GM23338 (cell line): ENCODE measurements around the gene MRM2. TPM values are rescaled to one million over a fixed set of nuclear protein-coding genes. Genes with fewer than 3 reads are reported as not detected.

Source experiments
- ATAC-seq: fragments of 200-7000 bp; cut with Tn5 transposase; 3 replicates; pipeline ENCODE4 v1.9.1; 2020
- DNase-seq: peaks from one replicate; pipeline ENCODE4 v3.0.0-alpha.2; 2015; ENCODE audit warnings: low spot score
- H2AFZ ChIP-seq: fragments of 200-600 bp; sonication (generic); 2 replicates; pipeline ENCODE4 v1.8.0; 2016; ENCODE audit warnings: antibody characterized with exemption, mild to moderate bottlenecking, moderate library complexity
- H3F3A ChIP-seq: fragments of 200-600 bp; sonication (generic); replicated peaks from 2 replicates; pipeline ENCODE4 v1.8.0; 2017; ENCODE audit warnings: antibody characterized with exemption, mixed run types, low read depth
- H3K27ac ChIP-seq: fragments of 200-600 bp; sonication (generic); 2 replicates; pipeline ENCODE4 v1.6.1; 2016; ENCODE audit warnings: low read depth
- H3K27me3 ChIP-seq: fragments of 200-600 bp; sonication (generic); 2 replicates; pipeline ENCODE4 v1.8.0; 2016; ENCODE audit warnings: mild to moderate bottlenecking, mixed run types, moderate library complexity; ENCODE audit not compliant: insufficient read depth
- H3K36me3 ChIP-seq: fragments of 200-600 bp; sonication (generic); 2 replicates; pipeline ENCODE4 v1.8.0; 2016; ENCODE audit warnings: mild to moderate bottlenecking; ENCODE audit not compliant: insufficient read depth
- H3K4me1 ChIP-seq: fragments of 200-600 bp; sonication (generic); 2 replicates; pipeline ENCODE4 v1.8.0; 2016; ENCODE audit warnings: mild to moderate bottlenecking, moderate library complexity; ENCODE audit not compliant: insufficient read depth
- H3K4me2 ChIP-seq: fragments of 200-600 bp; sonication (generic); 2 replicates; pipeline ENCODE4 v1.7.1; 2017; ENCODE audit warnings: mixed run types
- H3K4me3 ChIP-seq: fragments of 200-600 bp; sonication (generic); 2 replicates; pipeline ENCODE4 v1.6.1; 2016; ENCODE audit warnings: mixed run types
- H3K79me2 ChIP-seq: fragments of 200-600 bp; sonication (generic); replicated peaks from 2 replicates; pipeline ENCODE4 v1.8.0; 2017; ENCODE audit warnings: mild to moderate bottlenecking; ENCODE audit not compliant: insufficient read depth
- H3K9me2 ChIP-seq: fragments of 200-600 bp; sonication (generic); 2 replicates; pipeline ENCODE4 v1.8.0; 2017; ENCODE audit not compliant: insufficient read depth
- H4K20me1 ChIP-seq: fragments of 200-600 bp; sonication (generic); replicated peaks from 2 replicates; pipeline ENCODE4 v1.8.0; 2017; ENCODE audit warnings: mild to moderate bottlenecking; ENCODE audit not compliant: insufficient read depth
- H3K27ac Mint-ChIP-seq: 2 replicates; pipeline ENCODE4 v1.8.0; 2020; ENCODE audit warnings: inconsistent platforms, mild to moderate bottlenecking, moderate library complexity, mixed read lengths
- H3K27me3 Mint-ChIP-seq: 3 replicates; pipeline ENCODE4 v1.8.0; 2022; ENCODE audit warnings: low read depth, mild to moderate bottlenecking, moderate library complexity, mixed read lengths, inconsistent platforms; ENCODE audit not compliant: insufficient read depth, poor library complexity
- H3K36me3 Mint-ChIP-seq: 3 replicates; pipeline ENCODE4 v1.8.0; 2021; ENCODE audit warnings: low read depth, mild to moderate bottlenecking, inconsistent platforms, moderate library complexity, mixed read lengths
- H3K4me1 Mint-ChIP-seq: 3 replicates; pipeline ENCODE4 v1.8.0; 2020; ENCODE audit warnings: mild to moderate bottlenecking, inconsistent platforms, mixed read lengths
- H3K4me3 Mint-ChIP-seq: 3 replicates; pipeline ENCODE4 v1.8.0; 2021; ENCODE audit warnings: moderate library complexity, mild to moderate bottlenecking, inconsistent platforms, mixed read lengths
- H3K9me3 Mint-ChIP-seq: 3 replicates; pipeline ENCODE4 v1.8.0; 2020; ENCODE audit warnings: moderate library complexity, mild to moderate bottlenecking, inconsistent platforms, mixed read lengths
- CTCF ChIP-seq, 2 experiments: fragments of 200-600 bp in 1 of 2; sonication (generic) in 1 of 2; conservative IDR thresholded peaks; 2 replicates each; pipeline versions ENCODE4 v1.5.1 to v1.6.1; 2016 to 2017; ENCODE audit warnings: antibody characterized with exemption in 2 of 2, low read depth in 2 of 2, mild to moderate bottlenecking in 2 of 2, moderate library complexity in 1 of 2
- EZH2 ChIP-seq: fragments of 200-600 bp; sonication (generic); IDR thresholded peaks from one replicate; pipeline ENCODE4 v1.8.0; 2017; ENCODE audit warnings: antibody characterized with exemption, mild to moderate bottlenecking, low read depth; ENCODE audit not compliant: unreplicated experiment
- EZH2phosphoT487 ChIP-seq: fragments of 200-600 bp; sonication (generic); IDR thresholded peaks from one replicate; pipeline ENCODE4 v1.8.1; 2018; ENCODE audit warnings: antibody characterized with exemption; ENCODE audit not compliant: unreplicated experiment
- JUNB ChIP-seq: IDR thresholded peaks from one replicate; pipeline ENCODE4 v1.6.1; 2016; ENCODE audit warnings: antibody characterized with exemption; ENCODE audit not compliant: unreplicated experiment
- STAT1 ChIP-seq: IDR thresholded peaks from one replicate; pipeline ENCODE4 v1.6.1; 2016; ENCODE audit warnings: antibody characterized with exemption; ENCODE audit not compliant: unreplicated experiment
- ZNF114 ChIP-seq: fragments of 250-450 bp; sonication (Bioruptor Pico); IDR thresholded peaks from 2 replicates; pipeline ENCODE4 v1.5.0; 2020; ENCODE audit warnings: mild to moderate bottlenecking, moderate library complexity
- ZNF462 ChIP-seq: fragments of 250-450 bp; sonication (Bioruptor Pico); IDR thresholded peaks from 2 replicates; pipeline ENCODE4 v1.5.0; 2020; ENCODE audit warnings: mild to moderate bottlenecking, moderate library complexity
- polyA plus RNA-seq: library from polyadenylated mRNA; unstranded; fragments of >200 nt; fragmentation: Nextera tagmentation; extraction: Ambion mirVana; gene quantifications from 2 replicates; pipeline ENCODE4 v1.2.1, GENCODE V29; 2016
- total RNA-seq: library from RNA; depleted of rRNA; stranded (reverse); fragments of >200 nt; shearing (Covaris generic); gene quantifications from 2 replicates; pipeline ENCODE4 v1.2.3, GENCODE V29; 2014

The MRM2 gene
- total and polyA plus RNA-seq, 2 experiments from 2014 or later: 30.0 to 37.8 TPM

GRCh38 chr7:2200584-2200980 is 41.4 kb downstream of the MRM2 start (continued):
- no peak for TF ChIP-seq ZNF462 (CRISPR knock-in tag)

GRCh38 chr7:2199956-2200583 is 41.9 kb downstream of the MRM2 start:
- H3K79me2 ChIP-seq: peaks cover 13% of the 10 kb centered on the region; the same call in 1 of the 2 replicates
- no peak overlapping the region for H3K4me2 ChIP-seq
- DNase-seq (no peak), ATAC-seq (no peak)
- H3K36me3 ChIP-seq: peaks cover 11% of the 10 kb centered on the region
- Mint-ChIP-seq H3K4me3 (no peak overlapping the region), H3K27ac (no peak overlapping the region), H3K9me3 (peaks cover 8% of the 10 kb centered on the region; the same call in 2 of the 3 replicates), H3K4me1 (no peaks in the 10 kb centered on the region; the same call in 2 of the 3 replicates), H3K27me3 (peaks cover 10% of the 10 kb centered on the region), H3K36me3 (peaks cover 47% of the 10 kb centered on the region)
- H3K27ac ChIP-seq: no peak overlapping the region
- H3F3A ChIP-seq: no peaks in the 10 kb centered on the region
- H3K4me1 ChIP-seq: no peaks in the 10 kb centered on the region
- peaks cover 6% of the 10 kb centered on the region; the same call in 1 of the 2 replicates for H4K20me1 ChIP-seq
- H2AFZ ChIP-seq: no peak overlapping the region
- H3K9me2 ChIP-seq: no peaks in the 10 kb centered on the region
- no peaks in the 10 kb centered on the region for H3K27me3 ChIP-seq
- H3K4me3 ChIP-seq: no peak overlapping the region
- TF ChIP-seq EZH2phosphoT487: no peak
- no peak for TF ChIP-seq CTCF (conservative IDR thresholded peaks at IDR 0.05; ENCODE audit: low read depth in 2 of 2)
- TF ChIP-seq JUNB: no peak
- TF ChIP-seq EZH2: no peak
- TF ChIP-seq STAT1: no peak
- TF ChIP-seq ZNF462 (CRISPR knock-in tag): no peak
- no peak for TF ChIP-seq ZNF114 (CRISPR knock-in tag)
